ENCODE data around the gene CTAG1B.
"Not testable (repeated sequence)": the region's sequence is repeated elsewhere in the genome, so short reads cannot be mapped to it uniquely, and the experiment has no call there.

The CTAG1B gene

DNA sequence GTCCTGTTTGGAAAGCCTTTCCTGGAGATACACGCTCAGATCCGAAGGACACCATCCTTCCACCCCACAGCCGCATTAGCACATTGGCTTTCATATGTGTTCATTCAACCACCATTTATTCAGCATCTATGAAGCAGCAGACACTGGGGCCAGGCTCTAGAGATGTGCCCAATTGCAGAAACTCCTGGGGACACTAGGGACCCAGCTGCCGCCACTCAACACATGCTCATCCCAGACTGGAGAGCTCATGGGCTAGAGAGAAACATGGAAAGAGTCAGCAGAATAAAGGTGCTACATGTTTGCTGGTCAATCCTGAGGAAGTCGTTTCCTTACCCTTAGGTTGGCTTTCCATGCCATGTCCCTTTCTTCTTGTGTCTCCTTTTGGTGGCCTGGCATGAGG lies 26.6 kb downstream of the CTAG1B start:
- H3K4me3 ChIP-seq (ENCODE audit: low read depth, low read length), result no peak overlapping the region
- TF ChIP-seq, protein P1, sequence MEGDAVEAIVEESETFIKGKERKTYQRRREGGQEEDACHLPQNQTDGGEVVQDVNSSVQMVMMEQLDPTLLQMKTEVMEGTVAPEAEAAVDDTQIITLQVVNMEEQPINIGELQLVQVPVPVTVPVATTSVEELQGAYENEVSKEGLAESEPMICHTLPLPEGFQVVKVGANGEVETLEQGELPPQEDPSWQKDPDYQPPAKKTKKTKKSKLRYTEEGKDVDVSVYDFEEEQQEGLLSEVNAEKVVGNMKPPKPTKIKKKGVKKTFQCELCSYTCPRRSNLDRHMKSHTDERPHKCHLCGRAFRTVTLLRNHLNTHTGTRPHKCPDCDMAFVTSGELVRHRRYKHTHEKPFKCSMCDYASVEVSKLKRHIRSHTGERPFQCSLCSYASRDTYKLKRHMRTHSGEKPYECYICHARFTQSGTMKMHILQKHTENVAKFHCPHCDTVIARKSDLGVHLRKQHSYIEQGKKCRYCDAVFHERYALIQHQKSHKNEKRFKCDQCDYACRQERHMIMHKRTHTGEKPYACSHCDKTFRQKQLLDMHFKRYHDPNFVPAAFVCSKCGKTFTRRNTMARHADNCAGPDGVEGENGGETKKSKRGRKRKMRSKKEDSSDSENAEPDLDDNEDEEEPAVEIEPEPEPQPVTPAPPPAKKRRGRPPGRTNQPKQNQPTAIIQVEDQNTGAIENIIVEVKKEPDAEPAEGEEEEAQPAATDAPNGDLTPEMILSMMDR (IDR thresholded peaks at IDR 0.05; ENCODE audit: borderline replicate concordance, insufficient read depth, low read depth, low read length), result no peak

DNA sequence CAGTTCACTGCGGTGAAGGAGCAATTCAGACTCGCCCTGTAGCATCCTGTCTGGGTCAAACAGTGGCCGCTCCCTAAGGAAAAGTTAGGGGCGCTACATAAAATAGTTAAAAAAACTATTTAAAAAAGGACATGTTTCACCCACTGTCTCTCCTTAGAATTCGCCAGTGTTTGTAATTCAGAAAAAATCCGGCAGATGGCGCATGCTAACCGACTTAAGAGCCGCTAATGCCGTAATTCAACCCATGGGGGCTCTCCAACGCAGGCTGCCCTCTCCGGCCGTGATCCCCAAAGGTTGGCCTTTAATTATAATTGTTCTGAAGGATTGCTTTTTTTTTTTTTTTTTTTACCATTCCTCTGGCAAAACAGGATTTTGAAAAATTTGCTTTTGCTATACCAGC lies 28.7 kb downstream of the CTAG1B start:
- not testable (repeated sequence) for H3K4me3 ChIP-seq (ENCODE audit: low read depth, low read length)

DNA sequence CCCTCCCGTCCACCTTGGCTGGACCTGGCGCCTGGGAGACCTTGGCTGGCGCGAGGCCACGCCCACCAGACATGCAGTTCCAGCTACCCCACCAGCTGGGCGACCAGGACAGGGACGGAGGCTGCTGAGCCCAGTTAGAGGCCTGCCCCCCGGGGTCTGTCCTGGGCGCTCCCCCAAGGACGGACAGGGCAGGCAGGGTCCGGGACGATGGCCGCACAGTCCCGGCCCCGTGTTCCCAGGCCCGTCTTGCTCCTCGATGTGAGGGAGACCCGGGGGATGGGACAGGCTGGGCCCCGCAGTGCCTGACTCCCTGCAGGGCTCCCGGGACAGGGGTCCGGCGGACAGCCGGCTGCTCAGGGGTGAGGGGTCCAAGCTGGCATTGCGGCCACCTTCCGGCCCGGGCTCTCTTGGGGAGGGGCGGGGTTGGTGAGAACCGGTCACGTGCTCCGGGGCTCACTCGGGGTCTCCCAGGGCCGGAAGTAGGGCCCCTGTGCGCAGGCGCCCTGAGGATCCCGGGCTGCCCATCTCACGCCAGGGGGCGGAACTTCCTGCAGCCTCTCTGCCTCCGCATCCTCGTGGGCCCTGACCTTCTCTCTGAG lies 34.4 kb downstream of the CTAG1B start, which contains the start of gene CTAG1A:
Gene CTAG1A (plus strand): TSS at position 549 of the 599 bp plus-strand sequence. CDS start 74 bp downstream, outside the sequence.
- not testable (repeated sequence) for H3K4me3 ChIP-seq (ENCODE audit: low read depth, low read length)

DNA sequence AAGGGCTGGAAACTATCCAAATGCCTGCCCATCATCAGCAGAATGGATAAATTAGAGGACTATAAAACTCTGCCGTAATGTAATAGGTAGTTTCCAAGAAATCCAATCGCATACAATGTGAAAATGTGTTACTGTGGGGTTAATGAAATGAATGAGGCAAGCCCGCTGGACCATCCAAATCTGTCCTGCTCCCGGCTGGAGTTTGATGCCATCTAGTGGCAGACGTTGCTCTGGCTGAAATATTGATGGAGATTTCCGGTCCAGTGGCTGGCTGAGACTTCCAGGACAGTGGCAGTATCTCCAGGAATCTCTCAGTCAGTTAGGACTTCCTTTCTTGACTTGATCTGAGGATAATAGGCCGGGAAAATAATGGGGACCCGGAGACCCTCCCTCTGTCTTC lies 36.1 kb downstream of the CTAG1B start:
- not testable (repeated sequence) for H3K4me3 ChIP-seq (ENCODE audit: low read depth, low read length)

DNA sequence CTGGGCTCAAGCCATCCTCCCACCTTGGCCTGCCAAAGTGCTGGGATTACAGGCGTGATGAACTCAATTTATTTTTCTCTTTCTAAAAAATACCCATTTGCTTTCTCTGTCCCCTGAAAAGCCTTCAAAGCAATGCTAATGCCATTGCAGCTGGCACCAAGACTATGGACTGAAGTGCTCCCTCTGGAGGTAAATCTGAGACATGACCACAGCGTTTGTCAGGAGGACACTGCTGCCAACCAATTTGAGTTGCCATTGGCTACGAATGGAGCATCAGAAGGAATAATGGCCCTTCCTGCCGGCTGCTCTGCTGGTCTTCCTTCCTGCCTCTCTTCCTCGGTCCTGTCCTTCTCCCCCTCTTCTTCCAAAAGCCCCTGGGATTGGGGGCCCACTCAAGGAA lies 44.0 kb downstream of the CTAG1B start:
- H3K4me3 ChIP-seq (ENCODE audit: low read depth, low read length), result not testable (repeated sequence)

DNA sequence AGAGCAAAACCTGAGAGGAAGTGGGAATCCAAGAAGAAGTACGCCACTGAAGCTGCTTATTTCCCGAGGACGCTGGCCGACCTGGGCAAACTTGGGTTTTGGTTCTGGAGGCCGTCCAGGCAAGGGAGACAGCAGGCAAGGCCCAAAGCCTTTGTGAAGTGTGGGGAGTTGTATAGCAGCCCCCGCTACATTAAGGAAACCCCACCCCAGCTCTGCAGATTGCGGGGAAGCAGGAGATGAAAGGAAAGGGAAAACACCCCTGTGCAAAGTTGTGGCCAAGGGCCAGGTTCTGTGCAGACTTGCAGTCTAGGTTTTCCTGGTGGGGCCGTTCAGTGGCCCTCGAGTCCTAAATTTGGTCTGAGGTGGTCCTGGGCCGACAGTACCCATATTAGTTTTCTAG lies 46.0 kb downstream of the CTAG1B start:
- H3K4me3 ChIP-seq (ENCODE audit: low read depth, low read length), result not testable (repeated sequence)

DNA sequence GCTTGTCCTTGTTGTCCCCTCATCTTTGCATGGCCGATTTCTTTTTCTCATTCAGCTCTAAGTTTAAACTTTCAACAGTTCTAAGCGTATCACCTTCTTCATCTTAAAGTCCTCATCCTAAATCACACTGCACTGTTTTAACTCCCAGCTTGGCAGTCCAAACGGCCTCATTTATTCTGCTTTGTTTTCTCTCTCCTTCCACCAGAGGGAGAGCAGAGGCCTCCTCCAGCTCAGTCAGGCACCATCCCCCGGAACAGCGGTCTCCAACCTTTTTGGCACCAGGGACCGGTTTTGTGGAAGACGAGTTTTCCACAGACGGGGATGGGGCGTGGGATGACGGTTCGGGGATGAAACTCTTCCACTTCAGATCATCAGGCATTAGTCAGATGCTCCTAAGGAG lies 48.7 kb downstream of the CTAG1B start:
- H3K4me3 ChIP-seq (ENCODE audit: low read depth, low read length), result not testable (repeated sequence)
